Thyroid gland (tissue), 4 donors: ENCODE measurements around the gene HAUS1.

Experiments
- CTCF ChIP-seq, 6 experiments: fragments of 200-600 bp in 3 of 6; fragments of 450-650 bp in 3 of 6; sonication (generic) in 3 of 6; IDR thresholded peaks; one replicate each; pipeline ENCODE4 v1.5.1; 2016 to 2019; ENCODE audit warnings: antibody characterized with exemption in 6 of 6, mild to moderate bottlenecking in 2 of 6, inconsistent platforms in 1 of 6, moderate library complexity in 1 of 6
- POLR2A ChIP-seq, 2 donors: fragments of 450-650 bp; IDR thresholded peaks; one replicate each; pipeline ENCODE4 v1.6.1; 2017; ENCODE audit warnings: antibody characterized with exemption in 2 of 2, mild to moderate bottlenecking in 2 of 2, moderate library complexity in 1 of 2

- TF ChIP-seq CTCF (IDR thresholded peaks at IDR 0.05) (no peak), POLR2A (IDR thresholded peaks at IDR 0.05) (no peak)
Observed at GRCh38 chr18:46176001-46176400, 71.8 kb downstream of the HAUS1 start.
